KG1 (cell line): ENCODE results near the gene MSRB1.

ENCODE experiments used
- DNase-seq: peaks from one replicate; lab custom pipeline; 2025; lab: John Stamatoyannopoulos, UW

MSRB1 gene, protein sequence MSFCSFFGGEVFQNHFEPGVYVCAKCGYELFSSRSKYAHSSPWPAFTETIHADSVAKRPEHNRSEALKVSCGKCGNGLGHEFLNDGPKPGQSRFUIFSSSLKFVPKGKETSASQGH

GRCh38 chr16:1942810-1943726, at the start of gene MSRB1:
TSS of gene MSRB1 (minus strand) at chr16:1943199. CDS start at chr16:1943156, 43 bp downstream.
- DNase-seq, result peak; percentile 97

GRCh38 chr16:1991948-1992703, 49.1 kb upstream of the MSRB1 start:
- DNase-seq, result no peak

DNA sequence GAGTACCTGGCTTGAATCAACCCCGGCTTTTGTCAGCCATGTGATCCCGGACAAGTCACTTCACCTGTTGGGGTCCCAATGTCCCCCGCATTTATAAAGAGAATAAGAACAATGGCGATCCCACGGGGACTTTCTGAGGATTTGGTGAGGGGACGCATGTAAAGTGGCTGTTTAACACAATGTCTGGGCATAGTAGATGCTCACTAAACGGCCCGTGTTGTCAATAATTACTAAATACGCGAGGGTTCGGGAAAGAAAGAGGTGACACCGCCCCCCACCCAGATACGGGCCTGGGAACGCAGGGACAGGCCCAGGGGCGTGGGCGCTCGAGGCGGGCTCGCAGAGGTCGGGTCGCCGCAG, 48.6 kb upstream of the MSRB1 start:
- no peak for DNase-seq

DNA sequence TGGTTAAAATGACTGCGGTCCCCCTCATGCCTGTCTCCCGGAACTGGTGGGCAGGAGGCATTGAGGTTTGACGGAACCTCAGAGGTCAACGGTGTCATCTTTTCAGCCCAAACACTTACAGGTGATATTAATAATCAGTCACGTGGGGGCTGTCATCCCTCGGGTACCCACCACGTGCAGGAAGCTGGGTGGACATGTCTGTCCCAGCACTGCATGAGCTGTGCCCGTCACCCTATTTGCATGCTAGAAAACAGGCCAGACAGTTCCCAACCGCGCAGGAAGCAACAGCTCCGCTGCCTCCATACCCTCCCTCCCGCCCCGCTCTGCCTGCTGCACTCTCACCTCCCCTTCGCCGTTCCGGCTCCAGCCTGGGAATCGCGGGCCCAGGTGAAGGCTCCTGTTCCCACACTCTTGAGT, 48.1 kb upstream of the MSRB1 start:
- no peak for DNase-seq

DNA sequence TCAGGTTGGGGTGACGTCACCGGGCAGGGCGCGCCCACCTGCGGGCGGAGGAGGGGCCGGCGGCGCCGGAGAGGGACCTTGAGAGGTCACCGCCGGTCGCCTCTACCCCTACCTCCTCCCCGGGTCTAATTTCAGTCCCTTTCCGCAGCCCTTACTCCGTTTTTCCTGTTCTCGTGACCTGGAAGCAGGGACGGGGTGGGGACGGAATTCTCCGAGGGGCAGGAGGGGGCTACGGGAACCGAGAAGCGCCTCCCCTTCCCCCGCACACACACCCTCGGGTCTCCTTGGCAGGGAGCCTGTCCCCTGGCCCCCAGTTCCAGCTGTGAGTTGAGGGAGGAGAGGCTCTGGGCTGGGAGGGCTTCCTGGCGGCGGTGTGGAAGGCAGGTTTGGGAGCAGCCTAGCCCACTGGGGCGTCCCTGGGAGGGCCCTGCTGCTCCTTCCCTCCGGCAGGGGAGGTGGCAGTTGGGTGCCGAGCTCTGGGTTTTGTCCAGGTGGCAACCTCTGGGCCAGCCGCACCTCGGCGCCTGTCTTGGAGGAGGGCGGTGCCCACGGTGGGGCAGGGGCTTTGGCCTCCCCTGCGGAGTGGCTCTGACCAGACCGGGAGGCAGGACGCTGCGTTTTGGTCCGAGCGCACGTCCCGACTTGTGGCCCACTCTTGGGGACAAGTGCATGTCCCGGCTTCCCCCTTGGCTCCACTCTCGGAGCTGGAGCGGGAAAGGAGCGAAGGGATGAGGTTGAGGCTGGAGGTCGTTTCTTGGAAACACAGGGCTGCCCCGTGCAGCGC, 47.5 kb upstream of the MSRB1 start:
- no peak for DNase-seq

- DNase-seq, result no peak
Observed at GRCh38 chr16:1990101-1990350, 47.0 kb upstream of the MSRB1 start.

GRCh38 chr16:1989209-1990100, 46.5 kb upstream of the MSRB1 start, which contains the start of gene SYNGR3:
TSS of gene SYNGR3 (plus strand) at chr16:1989970. CDS start at chr16:1990103, 133 bp downstream.
- DNase-seq, result no peak

DNA sequence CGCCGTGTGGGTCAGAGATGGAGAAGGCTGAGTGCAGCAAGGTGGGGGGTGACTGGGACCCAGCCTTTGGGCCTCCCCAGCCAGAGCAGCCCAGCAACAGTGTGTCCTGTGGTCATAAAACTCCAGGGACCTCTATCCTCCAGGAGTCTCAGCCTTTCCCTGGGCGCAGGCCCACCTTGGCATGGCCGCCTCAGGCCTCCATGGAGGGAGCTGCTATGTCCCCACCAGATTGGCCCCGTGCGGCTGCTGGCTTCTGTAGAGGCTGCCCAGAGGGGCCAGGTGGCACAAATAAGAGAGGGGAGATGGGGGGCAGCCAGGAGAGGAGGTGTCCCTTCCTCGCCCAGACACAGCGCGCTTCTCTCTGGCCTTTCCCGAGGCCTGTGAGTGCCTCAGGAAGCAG, 44.2 kb upstream of the MSRB1 start:
- no peak for DNase-seq

- DNase-seq, result no peak
Observed at GRCh38 chr16:1985466-1986150, 42.6 kb upstream of the MSRB1 start.

- DNase-seq, result no peak
Observed at GRCh38 chr16:1984347-1985225, 41.6 kb upstream of the MSRB1 start.

DNA sequence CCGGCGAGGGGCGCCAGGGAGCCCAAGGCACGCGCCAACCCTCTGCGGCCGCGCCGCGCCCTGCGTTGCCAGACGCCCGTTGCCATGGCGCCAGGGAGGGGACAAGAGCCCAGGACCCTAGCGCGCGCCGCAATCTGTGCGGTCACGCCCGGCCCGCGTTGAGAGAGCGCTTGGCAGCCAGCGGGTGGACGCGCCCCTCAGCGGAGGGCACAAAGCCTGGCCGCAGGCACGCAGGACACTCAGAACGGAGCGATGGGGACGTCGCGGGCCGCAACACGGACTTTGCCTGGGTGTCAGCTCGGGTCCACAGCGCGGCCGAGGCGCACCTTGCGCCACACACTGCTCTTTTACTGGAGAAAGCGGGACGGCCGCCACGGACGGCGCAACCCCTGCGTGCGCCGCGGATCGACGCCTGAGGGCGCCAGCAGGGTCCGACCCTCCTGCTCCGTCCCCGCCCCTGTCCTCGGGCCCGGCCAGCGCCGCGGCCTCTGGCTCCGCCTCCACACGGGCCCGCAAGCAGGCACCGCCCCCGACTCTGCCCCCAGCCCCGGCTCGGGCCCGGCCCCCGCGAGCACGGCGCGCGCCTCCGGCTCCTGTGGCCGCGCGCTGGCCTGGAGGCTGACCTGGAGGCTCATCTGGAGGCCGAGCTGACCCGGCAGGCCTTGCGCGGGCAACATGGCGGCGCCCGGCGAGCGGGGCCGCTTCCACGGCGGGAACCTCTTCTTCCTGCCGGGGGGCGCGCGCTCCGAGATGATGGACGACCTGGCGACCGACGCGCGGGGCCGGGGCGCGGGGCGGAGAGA, 40.7 kb upstream of the MSRB1 start, which contains the start of gene GFER:
Gene GFER, plus strand, starts transcription at position 650 of the 803 bp plus-strand sequence. Its CDS starts 26 bp downstream, at position 676.
- peak; percentile 74 for DNase-seq

- no peak for DNase-seq
Observed at GRCh38 chr16:1982991-1983543, 40.1 kb upstream of the MSRB1 start.

GRCh38 chr16:1982013-1982433, 39.0 kb upstream of the MSRB1 start:
- DNase-seq, result no peak

DNA sequence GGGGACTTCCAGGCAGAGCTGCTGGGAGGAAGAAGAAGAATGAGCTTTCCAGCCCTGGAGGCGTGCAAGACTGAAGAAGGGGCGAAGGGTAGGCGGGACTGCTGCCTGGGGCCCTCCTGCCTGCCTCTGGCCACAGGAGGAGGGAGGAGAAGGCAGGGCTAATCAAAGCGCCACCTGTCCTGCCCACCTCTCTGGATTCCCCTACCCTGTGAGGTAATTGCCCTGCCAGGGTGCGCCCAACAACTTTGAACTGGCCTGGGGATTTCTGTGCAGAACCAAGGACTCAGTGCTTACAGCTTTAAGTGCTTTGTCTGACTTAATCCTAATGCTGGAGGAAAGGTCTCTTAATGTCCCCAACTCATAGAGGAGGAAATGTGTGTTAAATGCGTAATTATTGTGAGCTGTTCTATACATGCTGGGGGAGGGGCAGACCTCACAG, 38.4 kb upstream of the MSRB1 start, which contains the start of gene NOXO1:
Gene NOXO1, minus strand, starts transcription at position 72 of the 439 bp plus-strand sequence. CDS start 290 bp downstream, outside the sequence.
- no peak for DNase-seq

DNA sequence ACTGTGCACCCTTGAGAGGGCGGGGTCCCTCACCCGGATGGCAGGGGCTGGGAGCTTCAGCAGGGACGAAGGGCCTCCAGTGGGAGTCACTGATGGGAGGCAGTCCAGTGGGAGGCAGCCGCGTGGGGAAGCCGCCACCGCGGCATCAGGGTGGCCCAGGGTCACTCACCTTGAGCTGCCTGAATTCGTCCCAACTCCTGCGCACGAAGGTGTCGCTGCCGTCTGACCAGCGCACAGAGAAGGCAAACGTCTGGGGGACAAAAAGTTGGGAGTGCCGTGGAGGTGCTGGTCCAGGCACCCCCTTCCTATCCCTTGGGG, 37.7 kb upstream of the MSRB1 start:
- DNase-seq, result no peak

DNA sequence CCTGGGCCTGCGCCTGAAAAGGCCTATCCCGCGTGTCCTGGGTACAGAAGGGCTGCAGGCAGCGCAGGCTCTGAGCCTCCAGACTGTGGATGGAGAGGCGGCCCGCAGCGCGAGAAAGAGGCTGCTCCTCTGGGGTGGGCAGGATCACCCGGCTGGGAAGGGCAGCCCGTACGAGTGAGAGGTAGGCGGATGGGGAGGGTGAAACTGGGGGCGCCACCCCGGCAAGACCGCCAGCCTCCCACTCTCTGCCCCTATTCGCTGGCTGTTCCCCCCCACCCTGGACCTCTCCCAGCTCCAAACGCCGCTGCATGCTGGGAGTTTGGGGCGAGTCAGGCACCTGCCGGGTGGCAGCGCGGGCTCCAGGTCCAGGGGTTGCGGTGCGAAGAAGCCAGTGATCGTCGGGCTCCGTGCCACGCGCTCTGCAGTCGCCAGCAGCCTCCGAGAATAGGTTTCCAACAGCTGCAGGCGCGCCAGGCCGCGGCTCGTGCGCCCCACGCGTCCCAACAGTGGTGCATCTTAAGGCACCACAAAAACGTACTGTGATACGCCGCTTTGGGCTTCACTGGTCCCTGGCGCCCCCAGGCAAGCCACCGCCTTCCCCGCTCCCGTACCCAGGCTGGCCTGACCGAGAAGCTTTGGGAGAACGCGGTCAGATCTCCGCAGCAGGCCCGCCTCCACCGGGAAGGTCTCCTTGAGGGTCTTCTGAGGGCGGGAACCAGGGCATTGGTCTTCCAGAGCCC, 37.2 kb upstream of the MSRB1 start:
- no peak for DNase-seq

DNA sequence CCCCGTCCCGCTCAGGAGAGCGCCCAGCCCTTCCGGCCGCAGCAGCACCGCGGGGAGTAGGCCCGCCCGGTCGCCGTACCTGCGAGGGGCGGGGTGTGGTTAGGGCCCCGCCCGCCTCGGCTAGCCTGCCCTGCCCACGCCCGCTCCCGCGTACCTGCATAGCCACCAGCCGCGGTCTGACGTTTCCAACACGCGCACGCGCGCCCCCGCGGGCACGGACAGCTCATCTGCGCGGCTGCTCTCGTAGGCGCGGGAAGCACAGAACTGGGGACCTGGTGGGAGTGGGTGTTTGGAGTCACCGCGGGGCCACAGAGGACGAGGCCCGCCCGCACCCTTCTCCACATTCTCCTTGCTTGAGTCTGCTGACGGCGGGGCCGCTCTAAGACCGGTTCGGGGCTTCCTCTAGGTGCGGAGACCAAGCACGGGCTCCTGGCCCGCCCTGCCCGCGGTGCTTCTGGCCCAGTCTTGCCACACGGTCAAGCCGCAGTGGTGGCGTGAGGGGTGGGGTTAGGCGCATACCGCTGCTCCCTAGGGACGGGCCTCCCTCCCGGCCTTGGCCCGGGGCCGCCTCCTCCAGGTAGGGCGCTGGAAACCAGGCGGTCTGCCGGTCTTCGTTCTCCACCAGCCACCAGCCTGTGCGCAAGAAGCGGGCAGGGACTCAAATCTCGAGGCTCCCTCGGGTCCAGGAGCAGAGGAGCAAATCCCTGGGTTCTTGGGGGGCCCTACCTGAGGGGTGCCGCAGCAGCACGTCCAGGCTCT, 36.5 kb upstream of the MSRB1 start:
- no peak for DNase-seq
